HEK293T (cell line): ENCODE data around the gene PYDC2.

ENCODE experiments used
- CTCF ChIA-PET: fragments of 350-600 bp; formaldehyde crosslinking; extraction: SDS; loops from one replicate; lab custom pipeline; 2021; ENCODE audit warnings: antibody characterized with exemption, inconsistent platforms; lab: Yijun Ruan, JAX
- POLR2A ChIA-PET: fragments of 350-600 bp; formaldehyde crosslinking; extraction: SDS; loops from one replicate; lab custom pipeline; 2020; ENCODE audit warnings: antibody characterized with exemption, inconsistent platforms; lab: Yijun Ruan, JAX
- DNase-seq: peaks from one replicate; pipeline ENCODE4 v3.0.0; 2012; ENCODE audit warnings: mixed read lengths; ENCODE audit errors: extremely low spot score
- ARNT ChIP-seq: fragments of 450-650 bp; IDR thresholded peaks from 2 replicates; pipeline ENCODE4 v1.6.1; 2017; ENCODE audit warnings: mild to moderate bottlenecking
- BHLHE40 ChIP-seq: fragments of 450-650 bp; IDR thresholded peaks from 2 replicates; pipeline ENCODE4 v1.6.1; 2016; ENCODE audit warnings: mild to moderate bottlenecking, moderate library complexity, borderline replicate concordance
- CTBP1 ChIP-seq: fragments of 450-650 bp; IDR thresholded peaks from 2 replicates; pipeline ENCODE4 v1.6.1; 2016; ENCODE audit warnings: borderline replicate concordance
- ELF4 ChIP-seq: fragments of 450-650 bp; IDR thresholded peaks from 2 replicates; pipeline ENCODE4 v1.6.1; 2017; ENCODE audit warnings: antibody characterized with exemption
- FOXA1 ChIP-seq: fragments of 450-650 bp; IDR thresholded peaks from 2 replicates; pipeline ENCODE4 v1.6.1; 2016; ENCODE audit warnings: mild to moderate bottlenecking
- FOXK2 ChIP-seq: fragments of 450-650 bp; IDR thresholded peaks from 2 replicates; pipeline ENCODE4 v1.6.1; 2016; ENCODE audit warnings: mild to moderate bottlenecking
- FOXM1 ChIP-seq: fragments of 450-650 bp; IDR thresholded peaks from 2 replicates; pipeline ENCODE4 v1.6.1; 2017; ENCODE audit warnings: mild to moderate bottlenecking, borderline replicate concordance
- HDGF ChIP-seq: fragments of 450-650 bp; IDR thresholded peaks from 2 replicates; pipeline ENCODE4 v1.6.1; 2017; ENCODE audit warnings: antibody characterized with exemption, borderline replicate concordance
- L3MBTL2 ChIP-seq: fragments of 450-650 bp; conservative IDR thresholded peaks from 2 replicates; pipeline ENCODE4 v1.6.1; 2016; ENCODE audit warnings: mild to moderate bottlenecking
- LEF1 ChIP-seq: fragments of 450-650 bp; IDR thresholded peaks from 2 replicates; pipeline ENCODE4 v1.6.1; 2017; ENCODE audit warnings: mild to moderate bottlenecking, borderline replicate concordance
- NFRKB ChIP-seq: fragments of 450-650 bp; IDR thresholded peaks from 2 replicates; pipeline ENCODE4 v1.6.1; 2016; ENCODE audit warnings: mild to moderate bottlenecking, moderate library complexity
- PKNOX1 ChIP-seq: fragments of 450-650 bp; IDR thresholded peaks from 2 replicates; pipeline ENCODE4 v1.6.1; 2016
- SP1 ChIP-seq: fragments of 450-650 bp; IDR thresholded peaks from 2 replicates; pipeline ENCODE4 v1.6.1; 2017
- SUZ12 ChIP-seq: fragments of 450-650 bp; IDR thresholded peaks from 2 replicates; pipeline ENCODE4 v1.6.1; 2016; ENCODE audit warnings: mild to moderate bottlenecking
- TARDBP ChIP-seq: fragments of 450-650 bp; IDR thresholded peaks from 2 replicates; pipeline ENCODE4 v1.6.1; 2016
- ZNF384 ChIP-seq: fragments of 450-650 bp; IDR thresholded peaks from 2 replicates; pipeline ENCODE4 v1.6.1; 2016

The PYDC2 gene

GRCh38 chr3:191434024-191434423 lies 26.9 kb upstream of the PYDC2 start:
- no peak for TF ChIP-seq FOXA1
- ChIA-PET POLR2A (no interaction called here), CTCF (no interaction called here)
- DNase-seq, result no peak

GRCh38 chr3:191435981-191436380 lies 25.0 kb upstream of the PYDC2 start:
- ChIA-PET CTCF (interaction anchor here (0.8 kb wide), 1 partner anchor 117 kb away, joined by 3 read pairs; no protein-coding TSS in a partner anchor), POLR2A (no interaction called here)
- TF ChIP-seq SP1 (no peak), NFRKB (no peak), LEF1 (no peak), TARDBP (no peak), FOXA1 (no peak), L3MBTL2 (no peak), ARNT (no peak), ZNF384 (no peak), CTBP1 (no peak), HDGF (no peak), PKNOX1 (no peak), ELF4 (no peak), FOXM1 (no peak), SUZ12 (no peak), FOXK2 (no peak), BHLHE40 (no peak)
- DNase-seq, result no peak

GRCh38 chr3:191438150-191438814 lies 22.7 kb upstream of the PYDC2 start:
- ChIA-PET CTCF (no interaction called here), POLR2A (no interaction called here)
- DNase-seq, result no peak
- TF ChIP-seq L3MBTL2 (no peak), FOXM1 (no peak), FOXK2 (no peak), HDGF (no peak), NFRKB (no peak), PKNOX1 (no peak)

GRCh38 chr3:191440532-191440931 lies 20.4 kb upstream of the PYDC2 start:
- ChIA-PET CTCF (no interaction called here), POLR2A (no interaction called here)
- no peak for TF ChIP-seq NFRKB
- no peak for TF ChIP-seq SP1
- no peak for TF ChIP-seq CTBP1
- no peak for TF ChIP-seq PKNOX1
- no peak for TF ChIP-seq FOXM1
- no peak for TF ChIP-seq L3MBTL2
- TF ChIP-seq ARNT, result no peak
- TF ChIP-seq TARDBP, result no peak
- TF ChIP-seq FOXK2, result no peak
- TF ChIP-seq ZNF384, result no peak
- no peak for TF ChIP-seq SUZ12
- no peak for DNase-seq

GRCh38 chr3:191441687-191442086 lies 19.3 kb upstream of the PYDC2 start:
- DNase-seq, result no peak
- ChIA-PET POLR2A (no interaction called here), CTCF (no interaction called here)
- TF ChIP-seq NFRKB (no peak), ELF4 (no peak)

GRCh38 chr3:191444569-191444968 lies 16.4 kb upstream of the PYDC2 start:
- CTCF ChIA-PET, result no interaction called here
- POLR2A ChIA-PET, result no interaction called here

More at GRCh38 chr3:191444569-191444968, 16.4 kb upstream of the PYDC2 start:
- TF ChIP-seq HDGF (no peak), TARDBP (no peak), LEF1 (no peak), SP1 (no peak), NFRKB (no peak), ARNT (no peak), FOXM1 (no peak), CTBP1 (no peak), ELF4 (no peak), FOXK2 (no peak), L3MBTL2 (no peak), ZNF384 (no peak), SUZ12 (no peak), FOXA1 (no peak), BHLHE40 (no peak), PKNOX1 (no peak)
- DNase-seq, result no peak
